Lung (tissue), 12 donors: Measurements from ENCODE around the gene EFCAB9. TPM values are rescaled to one million over a fixed set of nuclear protein-coding genes. Genes with fewer than 3 reads are reported as not detected.
"Not testable (repeated sequence)": the region's sequence is repeated elsewhere in the genome, so short reads cannot be mapped to it uniquely, and the experiment has no call there.

Experiments used
- ATAC-seq: fragments of 200-7000 bp; cut with Tn5 transposase; one replicate; pipeline ENCODE4 v1.9.1; 2020; ENCODE audit warnings: moderate number of reproducible peaks; ENCODE audit not compliant: insufficient read depth, low FRiP score
- DNase-seq, 3 donors: peaks; one replicate each; pipeline ENCODE4 v3.0.0-alpha.2; 2013 to 2017
- H3K27ac ChIP-seq, 2 donors: one replicate each; pipeline ENCODE4 v1.5.1; 2013; ENCODE audit warnings: mild to moderate bottlenecking in 2 of 2, moderate library complexity in 2 of 2, control low read depth in 1 of 2, inconsistent platforms in 1 of 2, low read depth in 1 of 2, low read length in 1 of 2
- H3K27me3 ChIP-seq, 3 donors: one replicate each; pipeline ENCODE4 v1.5.1; 2013; ENCODE audit warnings: low read length in 2 of 3; ENCODE audit not compliant: control insufficient read depth in 3 of 3, insufficient read depth in 3 of 3
- H3K36me3 ChIP-seq, 4 donors: one replicate each; pipeline ENCODE4 v1.5.1; 2013; ENCODE audit warnings: low read length in 4 of 4, mild to moderate bottlenecking in 1 of 4, moderate library complexity in 1 of 4; ENCODE audit not compliant: control insufficient read depth in 4 of 4, insufficient read depth in 4 of 4
- H3K4me1 ChIP-seq, 5 donors: one replicate each; pipeline ENCODE4 v1.5.1; 2013; ENCODE audit warnings: low read length in 5 of 5, mild to moderate bottlenecking in 2 of 5, moderate library complexity in 1 of 5; ENCODE audit not compliant: control insufficient read depth in 5 of 5, insufficient read depth in 5 of 5
- H3K4me3 ChIP-seq: one replicate; pipeline ENCODE4 v1.5.1; 2013; ENCODE audit warnings: mild to moderate bottlenecking, control low read depth, moderate library complexity
- H3K9ac ChIP-seq, 2 donors: one replicate each; pipeline ENCODE4 v1.5.1; 2013; ENCODE audit warnings: low read length in 2 of 2, control low read depth in 1 of 2; ENCODE audit not compliant: insufficient read depth in 1 of 2
- H3K9me3 ChIP-seq, 4 donors: one replicate each; pipeline ENCODE4 v1.5.1; 2013; ENCODE audit warnings: low read length in 3 of 4, mild to moderate bottlenecking in 1 of 4, moderate library complexity in 1 of 4; ENCODE audit not compliant: control insufficient read depth in 4 of 4, insufficient read depth in 3 of 4
- WGBS, 2 donors: extraction: QIAGEN DNeasy Blood & Tissue Kit; methylation state at CpG; one replicate each; pipeline ENCODE4 v1.1.7; 2013; 5-methylcytosine and 5-hydroxymethylcytosine counted together
- polyA plus RNA-seq, 2 donors: library from polyadenylated mRNA; stranded (reverse); fragments of 200-250 nt; gene quantifications; one replicate each; pipeline ENCODE4 v1.2.1, GENCODE V29; 2013
- total RNA-seq, 2 donors: library from RNA; depleted of rRNA in 1 of 2; stranded (reverse); fragments of >200 nt in 1 of 2; gene quantifications; one replicate each; pipeline ENCODE4 v1.2.1, GENCODE V29; 2014 to 2021
- TF ChIP-seq, protein P1 (sequence below): IDR thresholded peaks from 2 replicates; pipeline ENCODE4 v1.5.1; 2012; ENCODE audit warnings: mild to moderate bottlenecking; ENCODE audit errors: control extremely low read depth, extremely low read depth
- donor health status: control.
- donor health status: control.
- donor health status: Bipolar disorder and iron deficiency.
- donor health status: healthy.
- donor health status: DM: yes; HTN: yes; CAD: no.

Gene EFCAB9
- total and polyA plus RNA-seq, 4 donors: not detected

GRCh38 chr5:172151661-172152210 lies 42.2 kb upstream of the EFCAB9 start:
- Histone ChIP-seq H3K27me3 (no peaks in the 10 kb centered on the region), H3K4me3 (no peak overlapping the region), H3K9ac (no peak overlapping the region), H3K9me3 (no peaks in the 10 kb centered on the region), H3K4me1 (peaks cover 0 to 14% (median 0%) of the 10 kb centered on the region in 5 donors), H3K27ac (no peak overlapping the region), H3K36me3 (peaks cover 0 to 12% (median 5%) of the 10 kb centered on the region in 4 donors)
- TF ChIP-seq, protein P1, sequence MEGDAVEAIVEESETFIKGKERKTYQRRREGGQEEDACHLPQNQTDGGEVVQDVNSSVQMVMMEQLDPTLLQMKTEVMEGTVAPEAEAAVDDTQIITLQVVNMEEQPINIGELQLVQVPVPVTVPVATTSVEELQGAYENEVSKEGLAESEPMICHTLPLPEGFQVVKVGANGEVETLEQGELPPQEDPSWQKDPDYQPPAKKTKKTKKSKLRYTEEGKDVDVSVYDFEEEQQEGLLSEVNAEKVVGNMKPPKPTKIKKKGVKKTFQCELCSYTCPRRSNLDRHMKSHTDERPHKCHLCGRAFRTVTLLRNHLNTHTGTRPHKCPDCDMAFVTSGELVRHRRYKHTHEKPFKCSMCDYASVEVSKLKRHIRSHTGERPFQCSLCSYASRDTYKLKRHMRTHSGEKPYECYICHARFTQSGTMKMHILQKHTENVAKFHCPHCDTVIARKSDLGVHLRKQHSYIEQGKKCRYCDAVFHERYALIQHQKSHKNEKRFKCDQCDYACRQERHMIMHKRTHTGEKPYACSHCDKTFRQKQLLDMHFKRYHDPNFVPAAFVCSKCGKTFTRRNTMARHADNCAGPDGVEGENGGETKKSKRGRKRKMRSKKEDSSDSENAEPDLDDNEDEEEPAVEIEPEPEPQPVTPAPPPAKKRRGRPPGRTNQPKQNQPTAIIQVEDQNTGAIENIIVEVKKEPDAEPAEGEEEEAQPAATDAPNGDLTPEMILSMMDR: no peak
- no peak for ATAC-seq
- no peak for DNase-seq
- WGBS, 2 donors: 92% methylated on average over 10 of the region's 10 CpGs

DNA sequence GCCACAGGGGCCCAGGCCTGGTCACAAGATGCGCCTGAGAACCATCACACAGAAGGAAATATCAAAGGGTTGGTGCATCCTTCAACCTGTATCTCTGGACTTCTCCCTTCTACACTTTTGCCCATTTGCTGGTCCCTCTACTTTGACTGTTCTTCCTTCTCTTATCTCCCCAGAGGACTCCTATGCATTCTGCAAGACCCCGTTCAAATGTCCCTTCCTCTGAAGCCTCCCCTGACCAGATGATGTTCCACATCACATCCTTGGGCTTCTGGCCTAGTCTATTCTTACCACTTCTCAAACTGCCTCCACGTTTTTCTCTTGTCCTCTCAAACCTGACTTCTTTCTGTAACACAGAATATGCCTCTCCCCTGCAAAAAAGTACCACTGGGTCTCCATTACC lies 40.3 kb upstream of the EFCAB9 start:
- DNase-seq (no peak), ATAC-seq (no peak)
- WGBS, 2 donors: 91 to 96% methylated on average over 3 of the region's 3 CpGs
- Histone ChIP-seq H3K4me1 (peaks cover 0 to 14% (median 0%) of the 10 kb centered on the region in 5 donors), H3K27me3 (no peaks in the 10 kb centered on the region), H3K36me3 (peaks cover 0 to 12% (median 3%) of the 10 kb centered on the region in 4 donors), H3K9ac (no peak overlapping the region), H3K9me3 (no peaks in the 10 kb centered on the region), H3K27ac (no peak overlapping the region), H3K4me3 (no peak overlapping the region)
- TF ChIP-seq, protein P1: no peak

DNA sequence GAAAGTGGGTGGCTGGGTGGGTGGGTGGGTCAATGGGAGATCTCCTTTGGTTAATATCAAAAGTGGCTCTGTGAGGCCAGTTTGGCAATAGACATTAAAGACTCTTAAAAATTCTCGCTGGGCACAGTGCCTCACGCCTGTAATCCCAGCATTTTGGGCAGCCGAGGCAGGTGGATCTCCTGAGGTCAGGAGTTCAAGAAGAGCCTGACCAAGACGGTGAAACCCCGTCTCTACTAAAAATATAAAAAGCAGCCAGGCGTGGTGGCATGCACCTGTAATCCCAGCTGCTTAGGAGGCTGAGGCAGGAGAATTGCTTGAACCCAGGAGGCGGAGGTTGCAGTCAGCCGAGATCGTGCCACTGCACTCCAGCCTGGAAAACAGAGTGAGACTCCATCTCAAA lies 38.9 kb upstream of the EFCAB9 start:
- 95 to 96% methylated on average over 9 of the region's 9 CpGs for WGBS, 2 donors
- not testable (repeated sequence) for H3K9me3 ChIP-seq, ATAC-seq, H3K9ac ChIP-seq, DNase-seq, H3K4me3 ChIP-seq, H3K27ac ChIP-seq, H3K27me3 ChIP-seq
- Histone ChIP-seq H3K36me3 (peaks cover 0 to 12% (median 3%) of the 10 kb centered on the region in 4 donors), H3K4me1 (peaks cover 0 to 12% (median 0%) of the 10 kb centered on the region in 5 donors)

- H3K4me1 ChIP-seq: peaks cover 0 to 12% (median 0%) of the 10 kb centered on the region in 5 donors
- H3K4me3 ChIP-seq: no peak overlapping the region
- no peaks in the 10 kb centered on the region for H3K9me3 ChIP-seq
- TF ChIP-seq, protein P1: no peak
- peaks cover 0 to 11% (median 3%) of the 10 kb centered on the region in 4 donors for H3K36me3 ChIP-seq
- DNase-seq (peak in 2 of 3 donors; percentile 26 to 72), ATAC-seq (no peak)
- H3K9ac ChIP-seq: no peak overlapping the region
- H3K27ac ChIP-seq: peak overlapping the region in 1 of 2 donors; percentile 18
- no peaks in the 10 kb centered on the region for H3K27me3 ChIP-seq
- WGBS, 2 donors: 70 to 90% methylated on average over 13 of the region's 13 CpGs
These were observed 37.4 kb upstream of the EFCAB9 start for GRCh38 chr5:172156541-172156994.
